ENCODE results near the gene KLK2.

- TF ChIP-seq POLR2AphosphoS5 (IDR thresholded peaks at IDR 0.05) (no peak), EP300 (IDR thresholded peaks at IDR 0.05; ENCODE audit: low read depth) (no peak)
Measured at GRCh38 chr19:50832666-50833065, 40.6 kb upstream of the KLK2 start.

Data from transverse colon (tissue), 3 donors.